GM15510 (cell line): ENCODE measurements around the gene ITPKB.

Experiments used
- POLR2A ChIP-seq: IDR thresholded peaks from 3 replicates; pipeline ENCODE4 v1.6.1; 2011; ENCODE audit warnings: borderline replicate concordance; ENCODE audit not compliant: insufficient read length; ENCODE audit errors: extremely low read depth

Gene ITPKB

GRCh38 chr1:226762988-226763904, 24.2 kb upstream of the ITPKB start:
- no peak for TF ChIP-seq POLR2A

- no peak for TF ChIP-seq POLR2A
Observed at GRCh38 chr1:226762055-226762454, 23.0 kb upstream of the ITPKB start.

GRCh38 chr1:226761322-226761721, 22.2 kb upstream of the ITPKB start:
- no peak for TF ChIP-seq POLR2A

- no peak for TF ChIP-seq POLR2A
Observed at GRCh38 chr1:226754793-226755533, 15.9 kb upstream of the ITPKB start.

GRCh38 chr1:226754097-226754496, 15.0 kb upstream of the ITPKB start:
- no peak for TF ChIP-seq POLR2A

GRCh38 chr1:226751703-226752102, 12.6 kb upstream of the ITPKB start:
- no peak for TF ChIP-seq POLR2A

- no peak for TF ChIP-seq POLR2A
Observed at GRCh38 chr1:226751214-226751613, 12.1 kb upstream of the ITPKB start.

GRCh38 chr1:226749467-226749866, 10.4 kb upstream of the ITPKB start:
- TF ChIP-seq POLR2A: no peak

GRCh38 chr1:226748306-226748705, 9.2 kb upstream of the ITPKB start:
- TF ChIP-seq POLR2A: no peak

- no peak for TF ChIP-seq POLR2A
Observed at GRCh38 chr1:226743259-226743658, 4.2 kb upstream of the ITPKB start.

GRCh38 chr1:226741009-226741408, 1.9 kb upstream of the ITPKB start:
- no peak for TF ChIP-seq POLR2A

- no peak for TF ChIP-seq POLR2A
Observed at GRCh38 chr1:226739696-226740065, 599 bp upstream of the ITPKB start.

- TF ChIP-seq POLR2A: peak; percentile 22
Observed at GRCh38 chr1:226738421-226738994, 574 bp downstream of the ITPKB start.

GRCh38 chr1:226737819-226738420, 1.2 kb downstream of the ITPKB start:
- TF ChIP-seq POLR2A: peak; percentile 3

GRCh38 chr1:226736908-226737818, 1.9 kb downstream of the ITPKB start:
- peak; percentile 9 for TF ChIP-seq POLR2A
